DLD1 (cell line): ENCODE data around the gene CTU1.

ENCODE experiments used
- in situ Hi-C: cut with HindIII; loops from 2 replicates; pipeline ENCODE4 v1.10.0; 2017; ENCODE audit warnings: low sequenced_read_pairs

The CTU1 gene

GRCh38 chr19:51135004-51135403 lies 26.8 kb upstream of the CTU1 start:
- in situ Hi-C loops, result no loop called here

GRCh38 chr19:51131780-51132680 lies 23.8 kb upstream of the CTU1 start:
- in situ Hi-C loops, result no loop called here

GRCh38 chr19:51129716-51130115 lies 21.5 kb upstream of the CTU1 start:
- in situ Hi-C loops, result no loop called here

- in situ Hi-C loops, result no loop called here
Measured at GRCh38 chr19:51128227-51128626, 20.0 kb upstream of the CTU1 start.

- in situ Hi-C loops, result no loop called here
Measured at GRCh38 chr19:51127755-51128154, 19.5 kb upstream of the CTU1 start.

GRCh38 chr19:51127032-51127431 lies 18.8 kb upstream of the CTU1 start:
- in situ Hi-C loops, result no loop called here

- in situ Hi-C loops, result no loop called here
Measured at GRCh38 chr19:51125421-51126075, 17.3 kb upstream of the CTU1 start.

GRCh38 chr19:51124729-51125128 lies 16.5 kb upstream of the CTU1 start, which contains the start of gene SIGLEC9:
SIGLEC9 (plus strand) TSS chr19:51124906; CDS start chr19:51124975, 69 bp downstream.
- in situ Hi-C loops, result no loop called here

- in situ Hi-C loops, result no loop called here
Measured at GRCh38 chr19:51124216-51124615, 16.0 kb upstream of the CTU1 start.

GRCh38 chr19:51123802-51124201 lies 15.6 kb upstream of the CTU1 start:
- in situ Hi-C loops, result no loop called here

- in situ Hi-C loops, result no loop called here
Measured at GRCh38 chr19:51123381-51123800, 15.2 kb upstream of the CTU1 start.

- in situ Hi-C loops, result no loop called here
Measured at GRCh38 chr19:51122112-51122981, 14.1 kb upstream of the CTU1 start.

GRCh38 chr19:51121257-51121656 lies 13.0 kb upstream of the CTU1 start:
- in situ Hi-C loops, result no loop called here

- in situ Hi-C loops, result no loop called here
Measured at GRCh38 chr19:51120160-51120559, 12.0 kb upstream of the CTU1 start.

- in situ Hi-C loops, result no loop called here
Measured at GRCh38 chr19:51119611-51120010, 11.4 kb upstream of the CTU1 start.

- in situ Hi-C loops, result no loop called here
Measured at GRCh38 chr19:51119101-51119500, 10.9 kb upstream of the CTU1 start.

- in situ Hi-C loops, result no loop called here
Measured at GRCh38 chr19:51116736-51117286, 8.6 kb upstream of the CTU1 start.

GRCh38 chr19:51114087-51114729 lies 6.0 kb upstream of the CTU1 start:
- in situ Hi-C loops, result no loop called here

GRCh38 chr19:51111606-51112005 lies 3.4 kb upstream of the CTU1 start:
- in situ Hi-C loops, result no loop called here

GRCh38 chr19:51110666-51110971 lies 2.4 kb upstream of the CTU1 start:
- in situ Hi-C loops, result no loop called here

GRCh38 chr19:51108805-51109146 lies 567 bp upstream of the CTU1 start:
- in situ Hi-C loops, result no loop called here
